ENCODE results near the gene ZNF699. TPM values are rescaled to one million over a fixed set of nuclear protein-coding genes. Genes with fewer than 3 reads are reported as not detected.
"Not testable (repeated sequence)": the region's sequence is repeated elsewhere in the genome, so short reads cannot be mapped to it uniquely, and the experiment has no call there.

ZNF699 gene
- total RNA-seq, 1 experiment from 2014 or later, result 0.77 TPM

- no peaks in the 10 kb centered on the region; the same call in 1 of the 2 replicates for H3K4me1 ChIP-seq
- no peaks in the 10 kb centered on the region for H3K36me3 ChIP-seq (ENCODE audit: control insufficient read depth, insufficient read depth, low read length)
- Mint-ChIP-seq H3K4me1 (ENCODE audit: low read depth, unreplicated experiment) (no peaks in the 10 kb centered on the region), H3K27me3 (ENCODE audit: insufficient read depth, unreplicated experiment) (no peaks in the 10 kb centered on the region), H3K4me3 (ENCODE audit: unreplicated experiment) (no peak overlapping the region), H3K36me3 (ENCODE audit: insufficient read depth, unreplicated experiment) (peaks cover 11% of the 10 kb centered on the region), H3K27ac (ENCODE audit: unreplicated experiment) (no peak overlapping the region), H3K9me3 (ENCODE audit: unreplicated experiment) (peaks cover 40% of the 10 kb centered on the region)
- intact Hi-C loops (cut with micrococcal nuclease; ENCODE audit: unreplicated experiment), result no loop called here
- TF ChIP-seq, protein P1, sequence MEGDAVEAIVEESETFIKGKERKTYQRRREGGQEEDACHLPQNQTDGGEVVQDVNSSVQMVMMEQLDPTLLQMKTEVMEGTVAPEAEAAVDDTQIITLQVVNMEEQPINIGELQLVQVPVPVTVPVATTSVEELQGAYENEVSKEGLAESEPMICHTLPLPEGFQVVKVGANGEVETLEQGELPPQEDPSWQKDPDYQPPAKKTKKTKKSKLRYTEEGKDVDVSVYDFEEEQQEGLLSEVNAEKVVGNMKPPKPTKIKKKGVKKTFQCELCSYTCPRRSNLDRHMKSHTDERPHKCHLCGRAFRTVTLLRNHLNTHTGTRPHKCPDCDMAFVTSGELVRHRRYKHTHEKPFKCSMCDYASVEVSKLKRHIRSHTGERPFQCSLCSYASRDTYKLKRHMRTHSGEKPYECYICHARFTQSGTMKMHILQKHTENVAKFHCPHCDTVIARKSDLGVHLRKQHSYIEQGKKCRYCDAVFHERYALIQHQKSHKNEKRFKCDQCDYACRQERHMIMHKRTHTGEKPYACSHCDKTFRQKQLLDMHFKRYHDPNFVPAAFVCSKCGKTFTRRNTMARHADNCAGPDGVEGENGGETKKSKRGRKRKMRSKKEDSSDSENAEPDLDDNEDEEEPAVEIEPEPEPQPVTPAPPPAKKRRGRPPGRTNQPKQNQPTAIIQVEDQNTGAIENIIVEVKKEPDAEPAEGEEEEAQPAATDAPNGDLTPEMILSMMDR (IDR thresholded peaks at IDR 0.05; ENCODE audit: insufficient read depth in 1 of 2, low read depth in 1 of 2, low read length in 1 of 2, severe bottlenecking in 1 of 2, unreplicated experiment in 1 of 2), result no peak
- H3K27me3 ChIP-seq (replicated peaks; ENCODE audit: control insufficient read depth, insufficient read depth, low read length), result no peaks in the 10 kb centered on the region
- ChIA-PET CTCF (no interaction called here), POLR2A (no interaction called here)
- no peak for DNase-seq
- H3K9me3 ChIP-seq, result peaks cover 22% of the 10 kb centered on the region
- no peak overlapping the region for H3K4me3 ChIP-seq (ENCODE audit: low read depth, low read length)
- no TSS peak for BruUV-seq (replicated peaks)
These were observed 14.2 kb downstream of the ZNF699 start for GRCh38 chr19:9295411-9295849.

GRCh38 chr19:9289231-9289884, 20.3 kb downstream of the ZNF699 start:
- no peaks in the 10 kb centered on the region for H3K27me3 Mint-ChIP-seq (ENCODE audit: insufficient read depth, unreplicated experiment)
- intact Hi-C loops (cut with micrococcal nuclease; ENCODE audit: unreplicated experiment), result no loop called here

GRCh38 chr19:9283485-9283884, 26.2 kb downstream of the ZNF699 start:
- BruUV-seq (replicated peaks); H3K36me3 Mint-ChIP-seq (ENCODE audit: insufficient read depth, unreplicated experiment); H3K36me3 ChIP-seq (ENCODE audit: control insufficient read depth, insufficient read depth, low read length); intact Hi-C loops (cut with micrococcal nuclease; ENCODE audit: unreplicated experiment); POLR2A ChIA-PET; H3K4me1 Mint-ChIP-seq (ENCODE audit: low read depth, unreplicated experiment); H3K4me3 ChIP-seq (ENCODE audit: low read depth, low read length); H3K27ac Mint-ChIP-seq (ENCODE audit: unreplicated experiment); H3K27me3 ChIP-seq (replicated peaks; ENCODE audit: control insufficient read depth, insufficient read depth, low read length); H3K27me3 Mint-ChIP-seq (ENCODE audit: insufficient read depth, unreplicated experiment); CTCF ChIA-PET; H3K4me3 Mint-ChIP-seq (ENCODE audit: unreplicated experiment); H3K9me3 ChIP-seq; DNase-seq; H3K4me1 ChIP-seq: not testable (repeated sequence)
- H3K9me3 Mint-ChIP-seq (ENCODE audit: unreplicated experiment), result peaks cover 24% of the 10 kb centered on the region

More at GRCh38 chr19:9289231-9289884, 20.3 kb downstream of the ZNF699 start:
- Histone ChIP-seq H3K4me3 (ENCODE audit: low read depth, low read length) (no peak overlapping the region), H3K27me3 (replicated peaks; ENCODE audit: control insufficient read depth, insufficient read depth, low read length) (no peaks in the 10 kb centered on the region), H3K36me3 (ENCODE audit: control insufficient read depth, insufficient read depth, low read length) (no peaks in the 10 kb centered on the region), H3K4me1 (no peaks in the 10 kb centered on the region), H3K9me3 (0 out of 2 replicates have a peak, but pooled peaks cover 5% of the 10 kb centered on the region)
- BruUV-seq (replicated peaks), result no TSS peak
- no peak overlapping the region for H3K27ac Mint-ChIP-seq (ENCODE audit: unreplicated experiment)
- peaks cover 26% of the 10 kb centered on the region for H3K9me3 Mint-ChIP-seq (ENCODE audit: unreplicated experiment)
- ChIA-PET CTCF (no interaction called here), POLR2A (no interaction called here)
- TF ChIP-seq, protein P1 (IDR thresholded peaks at IDR 0.05; ENCODE audit: insufficient read depth in 1 of 2, low read depth in 1 of 2, low read length in 1 of 2, severe bottlenecking in 1 of 2, unreplicated experiment in 1 of 2), result no peak
- no peaks in the 10 kb centered on the region for H3K36me3 Mint-ChIP-seq (ENCODE audit: insufficient read depth, unreplicated experiment)
- H3K4me3 Mint-ChIP-seq (ENCODE audit: unreplicated experiment), result no peak overlapping the region
- no peaks in the 10 kb centered on the region for H3K4me1 Mint-ChIP-seq (ENCODE audit: low read depth, unreplicated experiment)
- no peak for DNase-seq

Measured in Caco-2 (cell line).